ENCODE data around the gene CIZ1.

The CIZ1 gene

GRCh38 chr9:128213746-128214497 is 22.6 kb upstream of the CIZ1 start:
- no peak for DNase-seq (ENCODE audit: low spot score)

GRCh38 chr9:128211981-128212281 is 20.6 kb upstream of the CIZ1 start:
- no peak for DNase-seq (ENCODE audit: low spot score)

GRCh38 chr9:128211186-128211980 is 20.0 kb upstream of the CIZ1 start:
- DNase-seq (ENCODE audit: low spot score), result no peak

- DNase-seq (ENCODE audit: low spot score), result no peak
Measured at GRCh38 chr9:128208946-128209669, 17.7 kb upstream of the CIZ1 start.

GRCh38 chr9:128208386-128208785 is 17.0 kb upstream of the CIZ1 start:
- DNase-seq (ENCODE audit: low spot score), result no peak

- no peak for DNase-seq (ENCODE audit: low spot score)
Measured at GRCh38 chr9:128206916-128207910, 15.8 kb upstream of the CIZ1 start.

GRCh38 chr9:128206484-128206883 is 15.1 kb upstream of the CIZ1 start:
- DNase-seq (ENCODE audit: low spot score), result no peak

- DNase-seq (ENCODE audit: low spot score), result no peak
Measured at GRCh38 chr9:128205296-128205944, 14.0 kb upstream of the CIZ1 start.

- DNase-seq (ENCODE audit: low spot score), result no peak
Measured at GRCh38 chr9:128204858-128205257, 13.5 kb upstream of the CIZ1 start.

GRCh38 chr9:128203707-128204551 is 12.6 kb upstream of the CIZ1 start:
- DNase-seq (ENCODE audit: low spot score), result no peak

- DNase-seq (ENCODE audit: low spot score), result no peak
Measured at GRCh38 chr9:128203024-128203706, 11.8 kb upstream of the CIZ1 start, which contains the start of gene DNM1. TSS of gene DNM1 (plus strand) at chr9:128203379. CDS start at chr9:128203471, 92 bp downstream.

- no peak for DNase-seq (ENCODE audit: low spot score)
Measured at GRCh38 chr9:128202648-128203023, 11.3 kb upstream of the CIZ1 start.

- DNase-seq (ENCODE audit: low spot score), result no peak
Measured at GRCh38 chr9:128201441-128202369, 10.3 kb upstream of the CIZ1 start.

- DNase-seq (ENCODE audit: low spot score), result no peak
Measured at GRCh38 chr9:128193469-128194096, 2.2 kb upstream of the CIZ1 start.

GRCh38 chr9:128192601-128193371 is 1.4 kb upstream of the CIZ1 start:
- DNase-seq (ENCODE audit: low spot score), result peak; percentile 85

GRCh38 chr9:128190516-128191405 is 611 bp downstream of the CIZ1 start:
- DNase-seq (ENCODE audit: low spot score), result no peak
